Neural cell (in vitro differentiated cells): ENCODE measurements around the gene INPP5A. TPM values are rescaled to one million over a fixed set of nuclear protein-coding genes. Genes with fewer than 3 reads are reported as not detected.

Source experiments
- H2AFZ ChIP-seq: fragments of 200-600, 300-800 bp; sonication (generic), shearing (Covaris generic); 2 replicates; pipeline ENCODE4 v1.6.0; 2014; ENCODE audit warnings: low read depth, mild to moderate bottlenecking, antibody characterized with exemption, low read length, moderate library complexity
- H3F3A ChIP-seq: fragments of 200-600 bp; shearing (Covaris generic); 2 replicates; pipeline ENCODE4 v1.6.1; 2016; ENCODE audit warnings: mild to moderate bottlenecking, moderate library complexity, mixed read lengths, antibody characterized with exemption, low read length; ENCODE audit not compliant: insufficient read depth, poor library complexity, severe bottlenecking
- H3K27ac ChIP-seq: fragments of 200-600, 300-800 bp; sonication (generic), shearing (Covaris generic); 2 replicates; pipeline ENCODE4 v1.5.1; 2014; ENCODE audit warnings: mild to moderate bottlenecking, low read length, moderate library complexity
- H3K27me3 ChIP-seq: fragments of 300-800, 200-600 bp; sonication (generic), shearing (Covaris generic); 2 replicates; pipeline ENCODE4 v1.6.0; 2014; ENCODE audit warnings: mild to moderate bottlenecking, low read depth, low read length, moderate library complexity; ENCODE audit not compliant: insufficient read depth
- H3K36me3 ChIP-seq: fragments of 300-800, 200-600 bp; sonication (generic), shearing (Covaris generic); 2 replicates; pipeline ENCODE4 v1.5.1; 2014; ENCODE audit warnings: mild to moderate bottlenecking, antibody characterized with exemption, low read length, moderate library complexity; ENCODE audit not compliant: insufficient read depth
- H3K4me2 ChIP-seq: fragments of 300-800, 200-600 bp; sonication (generic), shearing (Covaris generic); 2 replicates; pipeline ENCODE4 v1.6.0; 2014; ENCODE audit warnings: mild to moderate bottlenecking, low read length
- H3K4me3 ChIP-seq: fragments of 300-800, 200-600 bp; sonication (generic), shearing (Covaris generic); 2 replicates; pipeline ENCODE4 v1.5.1; 2014; ENCODE audit warnings: mild to moderate bottlenecking, low read length, moderate library complexity
- H3K79me2 ChIP-seq: fragments of 200-600 bp; shearing (Covaris generic); replicated peaks from 2 replicates; pipeline ENCODE4 v1.6.0; 2014; ENCODE audit warnings: mild to moderate bottlenecking, low read length, moderate library complexity; ENCODE audit not compliant: insufficient read depth
- H3K9ac ChIP-seq: fragments of 300-800, 200-600 bp; sonication (generic), shearing (Covaris generic); 2 replicates; pipeline ENCODE4 v1.6.1; 2016; ENCODE audit warnings: mild to moderate bottlenecking, low read length, mixed read lengths
- H3K9me2 ChIP-seq: fragments of 200-600 bp; shearing (Covaris generic); 2 replicates; pipeline ENCODE4 v1.6.1; 2016; ENCODE audit warnings: mild to moderate bottlenecking, low read length, mixed read lengths; ENCODE audit not compliant: insufficient read depth
- H3K9me3 ChIP-seq: fragments of 200-600, 300-800 bp; sonication (generic), shearing (Covaris generic); 2 replicates; pipeline ENCODE4 v1.6.1; 2016; ENCODE audit warnings: mild to moderate bottlenecking, mixed run types, low read length, moderate library complexity, mixed read lengths
- H4K20me1 ChIP-seq: fragments of 200-600 bp; shearing (Covaris generic); 2 replicates; pipeline ENCODE4 v1.6.1; 2016; ENCODE audit warnings: mild to moderate bottlenecking, mixed run types; ENCODE audit not compliant: insufficient read depth
- EP300 ChIP-seq: fragments of 450-650 bp; conservative IDR thresholded peaks from 2 replicates; pipeline ENCODE4 v1.6.1; 2014; ENCODE audit warnings: antibody characterized with exemption, mild to moderate bottlenecking, moderate library complexity; ENCODE audit not compliant: poor library complexity, severe bottlenecking
- EZH2 ChIP-seq: fragments of 200-600, 300-800 bp; shearing (Covaris generic), sonication (generic); IDR thresholded peaks from 2 replicates; pipeline ENCODE4 v1.6.1; 2014; ENCODE audit warnings: antibody characterized with exemption, low read length, borderline replicate concordance, mild to moderate bottlenecking; ENCODE audit not compliant: insufficient read depth, poor library complexity, severe bottlenecking
- MXI1 ChIP-seq: fragments of 450-650 bp; conservative IDR thresholded peaks from 2 replicates; pipeline ENCODE4 v1.6.1; 2014; ENCODE audit warnings: antibody characterized with exemption, mild to moderate bottlenecking; ENCODE audit not compliant: poor library complexity, severe bottlenecking
- POLR2AphosphoS5 ChIP-seq: IDR thresholded peaks from 2 replicates; pipeline ENCODE4 v1.6.1; 2012
- RAD21 ChIP-seq: fragments of 450-650 bp; conservative IDR thresholded peaks from 2 replicates; pipeline ENCODE4 v1.6.1; 2014; ENCODE audit warnings: antibody characterized with exemption, mild to moderate bottlenecking, moderate library complexity
- SMC3 ChIP-seq: fragments of 450-650 bp; conservative IDR thresholded peaks from 2 replicates; pipeline ENCODE4 v1.6.1; 2014; ENCODE audit warnings: antibody characterized with exemption, mild to moderate bottlenecking, moderate library complexity; ENCODE audit not compliant: poor library complexity
- TAF1 ChIP-seq: IDR thresholded peaks from 2 replicates; pipeline ENCODE4 v1.6.1; 2012; ENCODE audit warnings: low read depth
- polyA plus RNA-seq: library from polyadenylated mRNA; depleted of rRNA; stranded (reverse); fragments of >200 nt; gene quantifications from 2 replicates; pipeline ENCODE4 v1.2.3, GENCODE V29; 2014
- TF ChIP-seq, protein P1 (sequence below): IDR thresholded peaks from 2 replicates; pipeline ENCODE4 v1.6.1; 2012; ENCODE audit warnings: borderline replicate concordance
- TF ChIP-seq, protein P2 (sequence below): fragments of 450-650 bp; IDR thresholded peaks from 2 replicates; pipeline ENCODE4 v1.5.1; 2014; ENCODE audit warnings: antibody characterized with exemption, mild to moderate bottlenecking, moderate library complexity; ENCODE audit not compliant: poor library complexity, severe bottlenecking

Gene INPP5A
- polyA plus RNA-seq, 1 donor from 2014 or later: 48.8 TPM

DNA sequence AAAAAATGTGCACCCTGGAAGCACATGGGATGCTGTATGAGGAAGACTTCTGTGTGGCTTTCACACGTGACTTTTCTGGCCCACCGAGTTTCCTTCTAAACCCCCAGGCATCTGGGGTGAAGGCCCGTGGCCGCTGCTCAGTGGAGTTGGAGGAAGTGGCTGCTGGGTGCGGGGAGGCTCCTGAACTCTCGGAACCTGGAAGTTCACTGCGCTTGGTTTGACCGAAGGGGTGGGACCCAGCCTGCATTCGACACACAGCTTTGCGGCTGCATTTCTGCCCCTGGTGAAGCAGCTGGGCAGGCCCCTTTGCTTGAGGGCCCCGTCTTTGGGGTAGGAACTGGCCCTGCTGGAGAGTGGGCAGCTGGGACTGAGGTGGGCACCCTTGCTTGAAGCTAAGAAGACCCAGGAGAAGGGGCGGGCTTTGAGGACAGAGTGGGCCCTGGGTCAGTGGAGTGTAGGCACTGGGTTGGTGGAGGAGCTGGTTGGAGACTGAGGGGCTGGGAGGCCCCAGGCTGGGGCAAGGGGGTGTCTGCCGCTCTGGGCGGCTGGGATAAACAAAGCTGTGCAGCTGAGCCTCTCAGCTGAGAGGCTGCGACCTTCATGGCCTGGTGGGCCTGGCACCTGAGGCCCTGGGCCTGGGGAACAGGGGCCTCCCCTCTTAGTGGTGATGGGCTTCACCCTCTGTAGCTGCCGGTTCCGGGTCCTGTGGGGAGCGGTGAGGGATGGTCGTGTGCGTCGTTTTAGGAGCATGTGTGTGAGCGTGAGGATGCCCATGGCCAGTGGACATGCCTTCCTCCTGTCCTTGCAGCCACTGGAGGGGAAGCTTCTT, 78.0 kb downstream of the INPP5A start:
- H3K4me2 ChIP-seq: no peak overlapping the region
- no peaks in the 10 kb centered on the region for H3K79me2 ChIP-seq
- H4K20me1 ChIP-seq: no peaks in the 10 kb centered on the region
- no peaks in the 10 kb centered on the region for H3K9me2 ChIP-seq
- TF ChIP-seq RAD21: no peak
- TF ChIP-seq EZH2: no peak
- TF ChIP-seq POLR2AphosphoS5: no peak
- TF ChIP-seq, protein P1, sequence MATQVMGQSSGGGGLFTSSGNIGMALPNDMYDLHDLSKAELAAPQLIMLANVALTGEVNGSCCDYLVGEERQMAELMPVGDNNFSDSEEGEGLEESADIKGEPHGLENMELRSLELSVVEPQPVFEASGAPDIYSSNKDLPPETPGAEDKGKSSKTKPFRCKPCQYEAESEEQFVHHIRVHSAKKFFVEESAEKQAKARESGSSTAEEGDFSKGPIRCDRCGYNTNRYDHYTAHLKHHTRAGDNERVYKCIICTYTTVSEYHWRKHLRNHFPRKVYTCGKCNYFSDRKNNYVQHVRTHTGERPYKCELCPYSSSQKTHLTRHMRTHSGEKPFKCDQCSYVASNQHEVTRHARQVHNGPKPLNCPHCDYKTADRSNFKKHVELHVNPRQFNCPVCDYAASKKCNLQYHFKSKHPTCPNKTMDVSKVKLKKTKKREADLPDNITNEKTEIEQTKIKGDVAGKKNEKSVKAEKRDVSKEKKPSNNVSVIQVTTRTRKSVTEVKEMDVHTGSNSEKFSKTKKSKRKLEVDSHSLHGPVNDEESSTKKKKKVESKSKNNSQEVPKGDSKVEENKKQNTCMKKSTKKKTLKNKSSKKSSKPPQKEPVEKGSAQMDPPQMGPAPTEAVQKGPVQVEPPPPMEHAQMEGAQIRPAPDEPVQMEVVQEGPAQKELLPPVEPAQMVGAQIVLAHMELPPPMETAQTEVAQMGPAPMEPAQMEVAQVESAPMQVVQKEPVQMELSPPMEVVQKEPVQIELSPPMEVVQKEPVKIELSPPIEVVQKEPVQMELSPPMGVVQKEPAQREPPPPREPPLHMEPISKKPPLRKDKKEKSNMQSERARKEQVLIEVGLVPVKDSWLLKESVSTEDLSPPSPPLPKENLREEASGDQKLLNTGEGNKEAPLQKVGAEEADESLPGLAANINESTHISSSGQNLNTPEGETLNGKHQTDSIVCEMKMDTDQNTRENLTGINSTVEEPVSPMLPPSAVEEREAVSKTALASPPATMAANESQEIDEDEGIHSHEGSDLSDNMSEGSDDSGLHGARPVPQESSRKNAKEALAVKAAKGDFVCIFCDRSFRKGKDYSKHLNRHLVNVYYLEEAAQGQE: no peak
- TF ChIP-seq, protein P2, sequence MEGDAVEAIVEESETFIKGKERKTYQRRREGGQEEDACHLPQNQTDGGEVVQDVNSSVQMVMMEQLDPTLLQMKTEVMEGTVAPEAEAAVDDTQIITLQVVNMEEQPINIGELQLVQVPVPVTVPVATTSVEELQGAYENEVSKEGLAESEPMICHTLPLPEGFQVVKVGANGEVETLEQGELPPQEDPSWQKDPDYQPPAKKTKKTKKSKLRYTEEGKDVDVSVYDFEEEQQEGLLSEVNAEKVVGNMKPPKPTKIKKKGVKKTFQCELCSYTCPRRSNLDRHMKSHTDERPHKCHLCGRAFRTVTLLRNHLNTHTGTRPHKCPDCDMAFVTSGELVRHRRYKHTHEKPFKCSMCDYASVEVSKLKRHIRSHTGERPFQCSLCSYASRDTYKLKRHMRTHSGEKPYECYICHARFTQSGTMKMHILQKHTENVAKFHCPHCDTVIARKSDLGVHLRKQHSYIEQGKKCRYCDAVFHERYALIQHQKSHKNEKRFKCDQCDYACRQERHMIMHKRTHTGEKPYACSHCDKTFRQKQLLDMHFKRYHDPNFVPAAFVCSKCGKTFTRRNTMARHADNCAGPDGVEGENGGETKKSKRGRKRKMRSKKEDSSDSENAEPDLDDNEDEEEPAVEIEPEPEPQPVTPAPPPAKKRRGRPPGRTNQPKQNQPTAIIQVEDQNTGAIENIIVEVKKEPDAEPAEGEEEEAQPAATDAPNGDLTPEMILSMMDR: no peak
- no peak for TF ChIP-seq SMC3
- no peak for TF ChIP-seq TAF1
- TF ChIP-seq EP300: no peak
- no peak for TF ChIP-seq MXI1
- H3K27ac ChIP-seq: no peak overlapping the region
- H3K27me3 ChIP-seq: no peaks in the 10 kb centered on the region
- H2AFZ ChIP-seq: no peak overlapping the region
- H3K36me3 ChIP-seq: no peaks in the 10 kb centered on the region
- no peak overlapping the region for H3K4me3 ChIP-seq
- no peak overlapping the region for H3K9ac ChIP-seq
- peaks cover 12% of the 10 kb centered on the region for H3K9me3 ChIP-seq
- no peaks in the 10 kb centered on the region for H3F3A ChIP-seq

GRCh38 chr10:132616170-132616995, 78.8 kb downstream of the INPP5A start:
- H3K4me2 ChIP-seq: no peak overlapping the region
- H3F3A ChIP-seq: no peaks in the 10 kb centered on the region
- no peak overlapping the region for H2AFZ ChIP-seq
- no peaks in the 10 kb centered on the region for H3K36me3 ChIP-seq
- H4K20me1 ChIP-seq: no peaks in the 10 kb centered on the region
- H3K4me3 ChIP-seq: no peak overlapping the region
- no peak overlapping the region for H3K9ac ChIP-seq
- TF ChIP-seq, protein P2: no peak
- TF ChIP-seq, protein P1: no peak
- TF ChIP-seq MXI1 (no peak), EZH2 (no peak), EP300 (no peak), POLR2AphosphoS5 (no peak), SMC3 (no peak), TAF1 (no peak), RAD21 (no peak)
- H3K79me2 ChIP-seq: no peaks in the 10 kb centered on the region
- no peaks in the 10 kb centered on the region for H3K9me2 ChIP-seq
- no peaks in the 10 kb centered on the region for H3K27me3 ChIP-seq
- H3K9me3 ChIP-seq: peaks cover 15% of the 10 kb centered on the region
- no peak overlapping the region for H3K27ac ChIP-seq
